Mesenchymal stem cell (in vitro differentiated cells and primary cell): Measurements from ENCODE around the gene METTL26.

Experiments
- DNase-seq: peaks from one replicate; pipeline ENCODE4 v3.0.0-alpha.2; 2013
- H2AFZ ChIP-seq: one replicate; pipeline ENCODE4 v1.6.1; 2013; ENCODE audit warnings: low read depth, mild to moderate bottlenecking, control low read depth, inconsistent platforms, low read length, moderate library complexity
- H2AK5ac ChIP-seq: 2 replicates; pipeline ENCODE4 v1.6.1; 2013; ENCODE audit warnings: low read length, moderate library complexity, mild to moderate bottlenecking, inconsistent platforms; ENCODE audit not compliant: severe bottlenecking
- H2BK120ac ChIP-seq: one replicate; pipeline ENCODE4 v1.6.1; 2013; ENCODE audit warnings: low read depth, mild to moderate bottlenecking, inconsistent platforms, low read length, moderate library complexity
- H2BK12ac ChIP-seq, 2 experiments: one replicate each; pipeline ENCODE4 v1.6.1; 2013; ENCODE audit warnings: inconsistent platforms in 2 of 2, low read length in 2 of 2, mild to moderate bottlenecking in 2 of 2, moderate library complexity in 2 of 2, control low read depth in 1 of 2
- H2BK15ac ChIP-seq: one replicate; pipeline ENCODE4 v1.6.1; 2013; ENCODE audit warnings: mild to moderate bottlenecking, low read depth, inconsistent platforms; ENCODE audit not compliant: poor library complexity, severe bottlenecking
- H2BK5ac ChIP-seq: 2 replicates; pipeline ENCODE4 v1.6.1; 2013; ENCODE audit warnings: low read depth, mild to moderate bottlenecking, low read length, control low read depth, inconsistent platforms; ENCODE audit not compliant: poor library complexity, severe bottlenecking
- H3K14ac ChIP-seq, 2 experiments: one replicate each; pipeline ENCODE4 v1.6.1; 2013; ENCODE audit warnings: inconsistent platforms in 2 of 2, low read length in 2 of 2, control low read depth in 1 of 2, mild to moderate bottlenecking in 1 of 2, moderate library complexity in 1 of 2
- H3K18ac ChIP-seq, 2 experiments: one replicate each; pipeline ENCODE4 v1.6.1; 2013; ENCODE audit warnings: inconsistent platforms in 2 of 2, low read length in 2 of 2, control low read depth in 1 of 2, low read depth in 1 of 2, mild to moderate bottlenecking in 1 of 2
- H3K23ac ChIP-seq, 2 experiments: one replicate each; pipeline ENCODE4 v1.6.1; 2013; ENCODE audit warnings: inconsistent platforms in 2 of 2, low read length in 2 of 2, mild to moderate bottlenecking in 2 of 2, moderate library complexity in 2 of 2, control low read depth in 1 of 2
- H3K27ac ChIP-seq: 2 replicates; pipeline ENCODE4 v1.5.1; 2013; ENCODE audit warnings: mild to moderate bottlenecking, moderate library complexity, low read length, control low read depth, inconsistent platforms; ENCODE audit not compliant: poor library complexity, severe bottlenecking
- H3K27me3 ChIP-seq, 2 experiments: 2 replicates each; pipeline versions ENCODE4 v1.6.1 to v1.7.0; 2013; ENCODE audit warnings: low read length in 2 of 2, mild to moderate bottlenecking in 2 of 2, moderate library complexity in 2 of 2, control low read depth in 1 of 2, inconsistent platforms in 1 of 2; ENCODE audit not compliant: control insufficient read depth in 1 of 2, insufficient read depth in 1 of 2
- H3K36me3 ChIP-seq, 2 experiments: 2 replicates each; pipeline versions ENCODE4 v1.6.1 to v1.7.0; 2013; ENCODE audit warnings: low read length in 2 of 2, control low read depth in 1 of 2, inconsistent platforms in 1 of 2, low read depth in 1 of 2, mild to moderate bottlenecking in 1 of 2; ENCODE audit not compliant: insufficient read depth in 2 of 2, control insufficient read depth in 1 of 2
- H3K4ac ChIP-seq, 2 experiments: one replicate each; pipeline ENCODE4 v1.6.1; 2013; ENCODE audit warnings: inconsistent platforms in 2 of 2, low read length in 2 of 2, mild to moderate bottlenecking in 2 of 2, moderate library complexity in 2 of 2, control low read depth in 1 of 2, low read depth in 1 of 2
- H3K4me1 ChIP-seq: 2 replicates; pipeline ENCODE4 v1.6.1; 2013; ENCODE audit warnings: low read depth, low read length, control low read depth; ENCODE audit not compliant: control insufficient read depth, insufficient read depth
- H3K4me2 ChIP-seq: 2 replicates; pipeline ENCODE4 v1.6.1; 2013; ENCODE audit warnings: low read length, mild to moderate bottlenecking, inconsistent platforms; ENCODE audit not compliant: poor library complexity, severe bottlenecking
- H3K4me3 ChIP-seq, 2 experiments: 2 replicates each; pipeline versions ENCODE4 v1.5.1 to v1.7.0; 2013; ENCODE audit warnings: low read length in 2 of 2, mild to moderate bottlenecking in 2 of 2, control low read depth in 1 of 2, low read depth in 1 of 2; ENCODE audit not compliant: insufficient read depth in 1 of 2
- H3K79me1 ChIP-seq: replicated peaks from 2 replicates; pipeline ENCODE4 v1.6.1; 2013; ENCODE audit warnings: mild to moderate bottlenecking, control low read depth, low read length, inconsistent platforms; ENCODE audit not compliant: poor library complexity, severe bottlenecking
- H3K9ac ChIP-seq: 2 replicates; pipeline ENCODE4 v1.7.0; 2013; ENCODE audit warnings: mild to moderate bottlenecking, low read length, moderate library complexity
- H3K9me3 ChIP-seq: 2 replicates; pipeline ENCODE4 v1.7.0; 2013; ENCODE audit warnings: mild to moderate bottlenecking, low read length; ENCODE audit not compliant: control insufficient read depth
- H4K8ac ChIP-seq: one replicate; pipeline ENCODE4 v1.6.1; 2013; ENCODE audit warnings: inconsistent platforms, mild to moderate bottlenecking, low read length, moderate library complexity
- H4K91ac ChIP-seq: one replicate; pipeline ENCODE4 v1.6.1; 2013; ENCODE audit warnings: mild to moderate bottlenecking, low read length, inconsistent platforms
- WGBS: methylation state at CpG from one replicate; pipeline ENCODE4 v1.1.7; 2013; ENCODE audit warnings: mixed read lengths; 5-methylcytosine and 5-hydroxymethylcytosine counted together

The METTL26 gene

GRCh38 chr16:640614-641013 lies 4.5 kb upstream of the METTL26 start:
- H3K27me3 ChIP-seq = no peaks in the 10 kb centered on the region
- peaks cover 0 to 7% of the 10 kb centered on the region in 2 experiments for H3K36me3 ChIP-seq
- H3K14ac ChIP-seq = no peak overlapping the region
- no peak overlapping the region for H3K4ac ChIP-seq
- H3K18ac ChIP-seq = no peak overlapping the region
- no peak overlapping the region for H3K9ac ChIP-seq
- H4K91ac ChIP-seq = no peak overlapping the region
- peaks cover 46% of the 10 kb centered on the region for H3K4me1 ChIP-seq
- H2AFZ ChIP-seq = no peak overlapping the region
- H2AK5ac ChIP-seq = no peak overlapping the region
- no peak overlapping the region for H4K8ac ChIP-seq
- peak overlapping the region in 1 of 2 experiments; percentile 59 for H2BK12ac ChIP-seq
- 100% methylated on average over 3 of the region's 5 CpGs for WGBS
- no peak for DNase-seq
- no peak overlapping the region for H3K23ac ChIP-seq
- H2BK120ac ChIP-seq = peak overlapping the region; percentile 94
- H3K9me3 ChIP-seq = no peaks in the 10 kb centered on the region
- no peak overlapping the region for H3K27ac ChIP-seq
- H2BK5ac ChIP-seq = no peak overlapping the region
- H3K79me1 ChIP-seq = peaks cover 23% of the 10 kb centered on the region
- H3K4me3 ChIP-seq = no peak overlapping the region
- H3K4me2 ChIP-seq = no peak overlapping the region
- H2BK15ac ChIP-seq = no peak overlapping the region

DNA sequence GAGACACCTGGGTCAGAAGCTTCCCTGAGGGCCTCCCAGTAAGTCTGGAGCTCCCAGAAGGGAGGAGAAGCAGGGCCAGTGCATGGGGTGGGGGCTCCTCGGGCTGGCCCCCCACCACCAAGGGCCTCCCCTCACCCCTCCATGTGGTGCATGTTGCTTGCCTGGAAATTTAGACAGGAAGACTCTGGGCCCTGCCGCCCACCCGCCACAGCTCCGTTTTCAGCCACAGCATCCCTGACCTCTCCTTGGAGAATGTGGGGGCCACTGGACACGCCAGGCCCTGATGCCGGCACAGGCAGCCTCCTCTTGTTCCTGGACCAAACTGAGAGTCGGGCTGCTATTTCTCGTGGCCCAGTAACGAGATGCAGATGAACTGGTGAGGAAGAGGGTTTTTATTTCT lies 2.7 kb upstream of the METTL26 start:
- no peak overlapping the region for H2AK5ac ChIP-seq
- H4K8ac ChIP-seq = no peak overlapping the region
- H3K4me3 ChIP-seq = no peak overlapping the region
- H3K79me1 ChIP-seq = peaks cover 25% of the 10 kb centered on the region
- peaks cover 53% of the 10 kb centered on the region for H3K4me1 ChIP-seq
- H2BK12ac ChIP-seq = no peak overlapping the region
- no peak overlapping the region for H3K27ac ChIP-seq
- no peak overlapping the region for H3K4me2 ChIP-seq
- no peak overlapping the region for H3K23ac ChIP-seq
- H2BK15ac ChIP-seq = no peak overlapping the region
- H2BK5ac ChIP-seq = no peak overlapping the region
- H3K18ac ChIP-seq = no peak overlapping the region
- H2AFZ ChIP-seq = no peak overlapping the region
- DNase-seq = no peak
- no peaks in the 10 kb centered on the region for H3K27me3 ChIP-seq
- no peak overlapping the region for H3K9ac ChIP-seq
- no peak overlapping the region for H4K91ac ChIP-seq
- no peak overlapping the region for H3K14ac ChIP-seq
- no peaks in the 10 kb centered on the region for H3K9me3 ChIP-seq
- no peak overlapping the region for H2BK120ac ChIP-seq
- peaks cover 3 to 12% of the 10 kb centered on the region in 2 experiments for H3K36me3 ChIP-seq
- H3K4ac ChIP-seq = no peak overlapping the region
- WGBS = 89% methylated on average over 7 of the region's 9 CpGs

DNA sequence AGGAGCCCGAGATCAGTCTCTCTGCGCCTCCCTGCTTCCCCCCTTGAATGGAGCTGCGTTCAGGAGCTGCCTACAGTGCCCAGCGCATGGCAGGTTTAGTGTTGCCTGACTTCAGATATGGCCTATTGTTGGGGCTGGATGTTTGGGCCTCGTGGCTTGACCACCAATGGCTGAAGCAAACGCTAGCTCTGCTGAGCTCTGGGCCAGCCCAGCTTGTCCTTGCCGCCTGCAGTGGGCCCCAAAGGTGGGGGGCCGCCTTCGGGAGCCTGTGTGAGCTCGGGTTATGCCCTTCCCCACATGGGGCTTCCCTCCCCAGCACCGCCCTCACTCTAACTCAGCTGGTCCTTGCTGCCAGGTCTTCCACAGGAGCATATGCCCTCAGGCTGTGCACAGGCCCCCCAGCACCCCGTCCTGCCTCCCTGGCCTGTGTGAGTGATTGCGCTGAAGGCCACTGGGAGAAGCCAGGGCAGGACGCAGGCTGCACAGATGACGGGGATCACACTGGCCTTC lies 2.0 kb upstream of the METTL26 start:
- no peak overlapping the region for H2AK5ac ChIP-seq
- H3K79me1 ChIP-seq = peaks cover 27% of the 10 kb centered on the region
- no peaks in the 10 kb centered on the region for H3K9me3 ChIP-seq
- no peak overlapping the region for H3K9ac ChIP-seq
- H2BK12ac ChIP-seq = peak overlapping the region in 1 of 2 experiments; percentile 82
- WGBS = 87% methylated on average over 15 of the region's 15 CpGs
- no peak overlapping the region for H2AFZ ChIP-seq
- no peak overlapping the region for H4K91ac ChIP-seq
- no peak for DNase-seq
- peaks cover 54% of the 10 kb centered on the region for H3K4me1 ChIP-seq
- peaks cover 3 to 19% of the 10 kb centered on the region in 2 experiments for H3K36me3 ChIP-seq
- peak overlapping the region in 1 of 2 experiments; percentile 55 for H3K18ac ChIP-seq
- no peak overlapping the region for H3K14ac ChIP-seq
- H3K4me3 ChIP-seq = no peak overlapping the region
- H3K27me3 ChIP-seq = no peaks in the 10 kb centered on the region
- no peak overlapping the region for H3K4me2 ChIP-seq
- no peak overlapping the region for H2BK5ac ChIP-seq
- no peak overlapping the region for H2BK120ac ChIP-seq
- no peak overlapping the region for H3K27ac ChIP-seq
- H2BK15ac ChIP-seq = no peak overlapping the region
- H4K8ac ChIP-seq = no peak overlapping the region
- no peak overlapping the region for H3K23ac ChIP-seq
- H3K4ac ChIP-seq = no peak overlapping the region

DNA sequence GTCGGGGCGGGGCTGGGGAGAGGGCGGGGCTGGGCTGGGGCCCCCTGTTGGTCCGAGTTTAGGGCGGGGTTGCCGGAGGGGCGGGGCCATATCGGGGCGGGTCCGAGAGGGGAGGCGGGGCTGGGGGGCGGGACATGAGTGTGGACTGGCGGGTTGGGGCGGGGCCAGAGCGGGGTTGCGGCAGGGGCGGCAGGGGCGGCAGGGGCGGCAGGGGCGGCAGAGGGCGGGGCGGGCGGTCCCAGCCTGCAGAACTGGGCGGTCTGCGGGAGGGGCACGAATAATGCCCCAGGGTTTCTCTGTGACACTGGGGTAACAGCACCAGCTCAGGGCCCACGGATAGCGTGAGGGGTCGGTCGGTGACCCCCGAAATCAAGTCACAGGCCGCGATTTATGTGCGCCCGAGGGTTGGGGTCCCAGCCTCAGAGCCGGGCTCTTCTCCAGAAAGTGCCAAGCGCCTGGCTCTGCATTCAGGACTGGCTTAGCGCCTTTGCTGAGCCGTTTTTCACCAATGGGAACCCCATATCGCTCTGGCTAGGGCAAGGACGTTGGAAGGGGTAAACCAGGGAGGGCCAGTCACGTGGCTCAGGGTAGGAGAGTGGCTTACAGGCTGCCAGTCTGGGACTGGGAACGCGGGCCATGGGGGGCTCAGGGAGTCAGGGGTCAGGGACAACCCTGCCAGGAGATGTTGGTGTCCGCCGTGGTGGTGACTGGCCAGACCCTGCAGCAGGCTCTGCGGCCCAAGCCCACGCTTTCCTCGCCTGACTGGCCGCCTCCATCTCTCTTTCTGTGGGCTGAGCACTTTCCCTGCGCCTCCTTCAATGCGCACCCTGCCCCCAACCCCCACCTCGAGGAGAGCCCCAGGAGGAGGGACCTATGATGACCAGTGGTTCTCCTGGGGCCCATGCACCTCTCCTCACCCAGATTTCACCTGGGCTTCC lies 1.2 kb upstream of the METTL26 start:
- Histone ChIP-seq H3K27ac (no peak overlapping the region), H3K18ac (peak overlapping the region; percentile 55 to 82), H2BK15ac (no peak overlapping the region)

More for the DNA sequence above, 1.2 kb upstream of the METTL26 start:
- H3K4me2 ChIP-seq = peak overlapping the region; percentile 41
- peak overlapping the region; percentile 70 for H4K91ac ChIP-seq
- 25% methylated on average over 40 of the region's 53 CpGs for WGBS
- peak; percentile 37 for DNase-seq
- peaks cover 19% of the 10 kb centered on the region for H3K79me1 ChIP-seq
- H3K4me3 ChIP-seq = peak overlapping the region; percentile 72 to 81
- H2BK120ac ChIP-seq = peak overlapping the region; percentile 55
- peak overlapping the region; percentile 91 for H3K9ac ChIP-seq
- no peaks in the 10 kb centered on the region for H3K27me3 ChIP-seq
- no peak overlapping the region for H2AK5ac ChIP-seq
- H3K4me1 ChIP-seq = peaks cover 49% of the 10 kb centered on the region
- H3K14ac ChIP-seq = no peak overlapping the region
- no peaks in the 10 kb centered on the region for H3K9me3 ChIP-seq
- H3K4ac ChIP-seq = peak overlapping the region in 1 of 2 experiments; percentile 27
- H3K23ac ChIP-seq = no peak overlapping the region
- peak overlapping the region; percentile 0 for H2AFZ ChIP-seq
- H4K8ac ChIP-seq = peak overlapping the region; percentile 73
- H2BK12ac ChIP-seq = peak overlapping the region; percentile 8 to 86
- H2BK5ac ChIP-seq = no peak overlapping the region
- H3K36me3 ChIP-seq = peaks cover 3 to 27% of the 10 kb centered on the region in 2 experiments
